GM12878 (cell line): ENCODE data around the gene CLC. TPM values are rescaled to one million over a fixed set of nuclear protein-coding genes. Genes with fewer than 3 reads are reported as not detected.

Experiments used
- ATAC-seq: fragments of 200-7000 bp; cut with Tn5 transposase; 3 replicates; pipeline ENCODE4 v1.9.1; 2020; ENCODE audit warnings: mild to moderate bottlenecking, moderate library complexity
- BruUV-seq: library from RNA; stranded (reverse); fragments of 400-500 nt; replicated peaks from 2 replicates; lab custom pipeline; 2021; lab: Mats Ljungman, UMichigan
- CTCF ChIA-PET: fragments of 300-600 bp; sonication (Branson Sonifier 250); formaldehyde crosslinking; extraction: SDS; loops from one replicate; lab custom pipeline; 2021; ENCODE audit warnings: inconsistent platforms; lab: Yijun Ruan, JAX
- POLR2A ChIA-PET: fragments of 350-600 bp; formaldehyde crosslinking; extraction: SDS; loops from one replicate; lab custom pipeline; 2021; ENCODE audit warnings: inconsistent platforms; lab: Charles Lee
- RAD21 ChIA-PET: fragments of 300-600 bp; sonication (Branson Sonifier 250); formaldehyde crosslinking; loops from one replicate; lab custom pipeline; 2023; ENCODE audit warnings: antibody characterized with exemption; ENCODE audit not compliant: unreplicated experiment; lab: Charles Lee
- SMC1A ChIA-PET: fragments of 300-600 bp; sonication (Branson Sonifier 250); formaldehyde crosslinking; loops from one replicate; lab custom pipeline; 2023; ENCODE audit not compliant: unreplicated experiment, uncharacterized antibody; lab: Charles Lee
- DNase-seq: peaks from one replicate; pipeline ENCODE4 v3.0.0-alpha.2; 2011; ENCODE audit warnings: low read depth, low spot score
- FAIRE-seq: peaks from 3 replicates; lab custom pipeline; 2011; peaks lifted over from hg19 to GRCh38; lab: Jason Lieb, UNC
- H2AFZ ChIP-seq: 2 replicates; pipeline ENCODE4 v1.6.0; 2011; ENCODE audit warnings: low read depth, low read length, control low read depth; ENCODE audit not compliant: control insufficient read depth
- H3K27ac ChIP-seq: 2 replicates; pipeline ENCODE4 v1.5.1; 2011; ENCODE audit warnings: control low read depth; ENCODE audit not compliant: control insufficient read depth, insufficient read depth
- H3K27me3 ChIP-seq, 2 experiments: replicated peaks in 1 of 2; 2 replicates each; pipeline versions ENCODE4 v1.6.0 to v1.6.1; 2011; ENCODE audit warnings: low read length in 1 of 2; ENCODE audit not compliant: control insufficient read depth in 2 of 2, insufficient read depth in 2 of 2
- H3K36me3 ChIP-seq, 2 experiments: 2 replicates each; pipeline ENCODE4 v1.5.1; 2011; ENCODE audit warnings: low read length in 1 of 2; ENCODE audit not compliant: control insufficient read depth in 2 of 2, insufficient read depth in 2 of 2
- H3K4me1 ChIP-seq: 2 replicates; pipeline ENCODE4 v1.6.1; 2011; ENCODE audit warnings: mild to moderate bottlenecking, low read length, moderate library complexity, mixed read lengths; ENCODE audit not compliant: control insufficient read depth, insufficient read depth
- H3K4me2 ChIP-seq: 2 replicates; pipeline ENCODE4 v1.6.0; 2011; ENCODE audit warnings: control low read depth; ENCODE audit not compliant: control insufficient read depth, insufficient read depth
- H3K4me3 ChIP-seq: fragments of 200-600 bp; sonication (generic); 2 replicates; pipeline ENCODE4 v1.5.1; 2016
- H3K79me2 ChIP-seq: 2 replicates; pipeline ENCODE4 v1.6.0; 2011; ENCODE audit warnings: low read length; ENCODE audit not compliant: control insufficient read depth, insufficient read depth
- H3K9ac ChIP-seq: 2 replicates; pipeline ENCODE4 v1.8.0; 2011; ENCODE audit warnings: low read length, control low read depth, mixed read lengths; ENCODE audit not compliant: control insufficient read depth, insufficient read depth
- H3K9me3 ChIP-seq: replicated peaks from 3 replicates; pipeline ENCODE4 v1.5.1; 2011; ENCODE audit warnings: mild to moderate bottlenecking, low read length; ENCODE audit not compliant: control insufficient read depth, insufficient read depth
- H4K20me1 ChIP-seq: 2 replicates; pipeline ENCODE4 v1.6.0; 2011; ENCODE audit not compliant: control insufficient read depth, insufficient read depth
- BRCA1 ChIP-seq: IDR thresholded peaks from 2 replicates; pipeline ENCODE4 v1.6.1; 2011; ENCODE audit warnings: low read depth, low read length, improper control_type of control experiment
- CEBPZ ChIP-seq: fragments of 150-350 bp; IDR thresholded peaks from 2 replicates; pipeline ENCODE4 v1.6.1; 2016; ENCODE audit warnings: low read depth, low read length
- FOXK2 ChIP-seq: fragments of 450-650 bp; IDR thresholded peaks from 2 replicates; pipeline ENCODE4 v1.6.1; 2017; ENCODE audit warnings: mild to moderate bottlenecking, moderate library complexity
- MTA2 ChIP-seq: fragments of 450-650 bp; IDR thresholded peaks from 2 replicates; pipeline ENCODE4 v1.6.1; 2016; ENCODE audit warnings: low read depth, mild to moderate bottlenecking, moderate library complexity
- MXI1 ChIP-seq: fragments of 150-350 bp; IDR thresholded peaks from 2 replicates; pipeline ENCODE4 v1.6.1; 2011; ENCODE audit warnings: low read depth, mild to moderate bottlenecking, inconsistent platforms, low read length, improper control_type of control experiment
- NBN ChIP-seq: fragments of 450-650 bp; IDR thresholded peaks from 2 replicates; pipeline ENCODE4 v1.6.1; 2016
- NR2F1 ChIP-seq: fragments of 450-650 bp; conservative IDR thresholded peaks from 2 replicates; pipeline ENCODE4 v1.6.1; 2017; ENCODE audit warnings: mild to moderate bottlenecking
- POLR2A ChIP-seq: IDR thresholded peaks from 2 replicates; pipeline ENCODE4 v1.6.1; 2011; ENCODE audit warnings: low read depth, mild to moderate bottlenecking, low read length
- RB1 ChIP-seq: fragments of 450-650 bp; formaldehyde crosslinking; IDR thresholded peaks from 2 replicates; pipeline ENCODE4 v1.6.1; 2017; ENCODE audit warnings: mild to moderate bottlenecking, borderline replicate concordance
- RCOR1 ChIP-seq: conservative IDR thresholded peaks from 2 replicates; pipeline ENCODE4 v1.6.1; 2012; ENCODE audit warnings: low read depth, low read length, improper control_type of control experiment
- SMAD1 ChIP-seq: fragments of 450-650 bp; IDR thresholded peaks from 2 replicates; pipeline ENCODE4 v1.6.1; 2018; ENCODE audit warnings: mild to moderate bottlenecking, low read depth; ENCODE audit not compliant: partially characterized antibody
- SUZ12 ChIP-seq: fragments of 200-600 bp; sonication (generic); IDR thresholded peaks from one replicate; pipeline ENCODE4 v1.6.1; 2018; ENCODE audit warnings: antibody characterized with exemption, mild to moderate bottlenecking; ENCODE audit not compliant: unreplicated experiment
- WRNIP1 ChIP-seq: IDR thresholded peaks from 2 replicates; pipeline ENCODE4 v1.6.1; 2011; ENCODE audit warnings: low read depth, low read length, improper control_type of control experiment, borderline replicate concordance
- ZBED1 ChIP-seq: IDR thresholded peaks from 2 replicates; pipeline ENCODE4 v1.6.1; 2016; ENCODE audit warnings: borderline replicate concordance
- ZNF217 ChIP-seq: fragments of 450-650 bp; IDR thresholded peaks from 2 replicates; pipeline ENCODE4 v1.6.1; 2017; ENCODE audit warnings: antibody characterized with exemption, mild to moderate bottlenecking
- WGBS: methylation state at CpG from one replicate; pipeline ENCODE4 v1.1.6; 2016; ENCODE audit warnings: low lambda C conversion rate; ENCODE audit not compliant: insufficient replicate concordance, insufficient coverage; ENCODE audit errors: missing lambda C conversion rate; 5-methylcytosine and 5-hydroxymethylcytosine counted together
- in situ Hi-C: fragments of 300-500 bp; cut with MboI; formaldehyde crosslinking; loops from 9 replicates; pipeline ENCODE4 v1.14.3; 2018; ENCODE audit warnings: mixed read lengths
- intact Hi-C: fragments of 100-400 bp; cut with micrococcal nuclease; formaldehyde crosslinking; loops from one replicate; pipeline ENCODE4 v1.14.2; 2022; ENCODE audit not compliant: unreplicated experiment
- polyA plus RNA-seq, 11 experiments: library from polyadenylated mRNA; depleted of rRNA in 4 of 11; unstranded in 6 of 11; stranded (reverse) in 5 of 11; fragments of >200 nt; fragmentation: Nextera tagmentation in 4 of 11; fragmentation: Illumina TruSeq in 1 of 11; extraction: Ambion mirVana in 4 of 11; extraction: Trizol in 1 of 11; gene quantifications; 1 replicate in 1 of 11; 2 replicates in 10 of 11; pipeline versions ENCODE4 v1.2.1 to v1.2.3, GENCODE V29; 2011 to 2016; ENCODE audit warnings: inconsistent platforms in 2 of 11, missing spikeins in 2 of 11, low read depth in 1 of 11
- total RNA-seq, 4 experiments: library from RNA; depleted of rRNA in 3 of 4; stranded (reverse); fragments of >200 nt in 3 of 4; fragmentation: Illumina TruSeq in 1 of 4; extraction: Trizol in 1 of 4; gene quantifications; 2 replicates each; pipeline versions ENCODE4 v1.2.1 to v1.2.3, GENCODE V29; 2013 to 2021
- TF ChIP-seq, protein P1 (sequence below): IDR thresholded peaks from 2 replicates; pipeline ENCODE4 v1.6.1; 2012; ENCODE audit warnings: low read depth, low read length, improper control_type of control experiment
- TF ChIP-seq, protein P2 (sequence below): fragments of 450-650 bp; IDR thresholded peaks from 2 replicates; pipeline ENCODE4 v1.6.1; 2016; ENCODE audit warnings: mild to moderate bottlenecking, moderate library complexity, borderline replicate concordance

Gene CLC
- total and polyA plus RNA-seq, 10 of the 15 experiments (the other 5 are each of a cell fraction or from before 2014, with no cell fraction given): 0.18 to 0.36 (median 0.29) TPM; not detected in 4

DNA sequence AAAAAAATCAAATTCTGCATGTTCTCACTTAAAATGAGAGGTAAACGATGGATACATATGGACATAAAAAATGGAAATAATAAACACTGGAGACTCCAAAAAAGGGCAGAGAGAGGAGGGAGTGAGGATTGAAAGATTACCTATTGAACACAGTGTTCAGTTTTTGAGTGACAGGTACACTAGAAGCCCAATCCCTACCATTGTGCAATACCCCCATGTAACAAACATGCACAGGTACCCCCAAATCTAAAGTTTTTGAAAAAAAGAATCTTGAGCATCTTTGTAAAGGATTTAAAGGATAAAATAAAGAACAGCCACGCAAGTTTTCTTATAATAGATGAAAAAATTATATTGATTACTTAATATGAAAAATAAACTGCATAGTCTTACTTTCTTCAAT, 16.7 kb upstream of the CLC start:
- H3K4me2 ChIP-seq: no peak overlapping the region
- in situ Hi-C loops (no loop called here), intact Hi-C loops (no loop called here)
- no peaks in the 10 kb centered on the region for H3K79me2 ChIP-seq
- ATAC-seq: no peak
- WGBS: 57% methylated on average over 2 of the region's 2 CpGs
- H3K9me3 ChIP-seq: no peaks in the 10 kb centered on the region
- ChIA-PET POLR2A (no interaction called here), CTCF (interaction anchor here (1.0 to 1.2 kb wide), 2 partner anchors 10 to 81 kb away, joined by 3 to 4 read pairs; no protein-coding TSS in a partner anchor), SMC1A (interaction anchor here (0.7 to 1.7 kb wide), 2 partner anchors 24 to 53 kb away, joined by 3 to 4 read pairs; no protein-coding TSS in a partner anchor), RAD21 (no interaction called here)
- no peak overlapping the region for H3K9ac ChIP-seq
- H3K36me3 ChIP-seq: no peaks in the 10 kb centered on the region
- no peaks in the 10 kb centered on the region for H4K20me1 ChIP-seq
- BruUV-seq: no TSS peak
- H3K4me3 ChIP-seq: no peak overlapping the region
- DNase-seq: no peak
- H3K27me3 ChIP-seq: no peaks in the 10 kb centered on the region
- FAIRE-seq: no peak
- no peak overlapping the region for H3K27ac ChIP-seq
- TF ChIP-seq NR2F1: no peak
- TF ChIP-seq MTA2: no peak
- TF ChIP-seq, protein P1, sequence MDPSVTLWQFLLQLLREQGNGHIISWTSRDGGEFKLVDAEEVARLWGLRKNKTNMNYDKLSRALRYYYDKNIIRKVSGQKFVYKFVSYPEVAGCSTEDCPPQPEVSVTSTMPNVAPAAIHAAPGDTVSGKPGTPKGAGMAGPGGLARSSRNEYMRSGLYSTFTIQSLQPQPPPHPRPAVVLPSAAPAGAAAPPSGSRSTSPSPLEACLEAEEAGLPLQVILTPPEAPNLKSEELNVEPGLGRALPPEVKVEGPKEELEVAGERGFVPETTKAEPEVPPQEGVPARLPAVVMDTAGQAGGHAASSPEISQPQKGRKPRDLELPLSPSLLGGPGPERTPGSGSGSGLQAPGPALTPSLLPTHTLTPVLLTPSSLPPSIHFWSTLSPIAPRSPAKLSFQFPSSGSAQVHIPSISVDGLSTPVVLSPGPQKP: no peak
- TF ChIP-seq ZBED1: no peak
- no peak for TF ChIP-seq RCOR1
- no peak for TF ChIP-seq FOXK2
- TF ChIP-seq POLR2A: no peak
- TF ChIP-seq WRNIP1: no peak
- TF ChIP-seq, protein P2, sequence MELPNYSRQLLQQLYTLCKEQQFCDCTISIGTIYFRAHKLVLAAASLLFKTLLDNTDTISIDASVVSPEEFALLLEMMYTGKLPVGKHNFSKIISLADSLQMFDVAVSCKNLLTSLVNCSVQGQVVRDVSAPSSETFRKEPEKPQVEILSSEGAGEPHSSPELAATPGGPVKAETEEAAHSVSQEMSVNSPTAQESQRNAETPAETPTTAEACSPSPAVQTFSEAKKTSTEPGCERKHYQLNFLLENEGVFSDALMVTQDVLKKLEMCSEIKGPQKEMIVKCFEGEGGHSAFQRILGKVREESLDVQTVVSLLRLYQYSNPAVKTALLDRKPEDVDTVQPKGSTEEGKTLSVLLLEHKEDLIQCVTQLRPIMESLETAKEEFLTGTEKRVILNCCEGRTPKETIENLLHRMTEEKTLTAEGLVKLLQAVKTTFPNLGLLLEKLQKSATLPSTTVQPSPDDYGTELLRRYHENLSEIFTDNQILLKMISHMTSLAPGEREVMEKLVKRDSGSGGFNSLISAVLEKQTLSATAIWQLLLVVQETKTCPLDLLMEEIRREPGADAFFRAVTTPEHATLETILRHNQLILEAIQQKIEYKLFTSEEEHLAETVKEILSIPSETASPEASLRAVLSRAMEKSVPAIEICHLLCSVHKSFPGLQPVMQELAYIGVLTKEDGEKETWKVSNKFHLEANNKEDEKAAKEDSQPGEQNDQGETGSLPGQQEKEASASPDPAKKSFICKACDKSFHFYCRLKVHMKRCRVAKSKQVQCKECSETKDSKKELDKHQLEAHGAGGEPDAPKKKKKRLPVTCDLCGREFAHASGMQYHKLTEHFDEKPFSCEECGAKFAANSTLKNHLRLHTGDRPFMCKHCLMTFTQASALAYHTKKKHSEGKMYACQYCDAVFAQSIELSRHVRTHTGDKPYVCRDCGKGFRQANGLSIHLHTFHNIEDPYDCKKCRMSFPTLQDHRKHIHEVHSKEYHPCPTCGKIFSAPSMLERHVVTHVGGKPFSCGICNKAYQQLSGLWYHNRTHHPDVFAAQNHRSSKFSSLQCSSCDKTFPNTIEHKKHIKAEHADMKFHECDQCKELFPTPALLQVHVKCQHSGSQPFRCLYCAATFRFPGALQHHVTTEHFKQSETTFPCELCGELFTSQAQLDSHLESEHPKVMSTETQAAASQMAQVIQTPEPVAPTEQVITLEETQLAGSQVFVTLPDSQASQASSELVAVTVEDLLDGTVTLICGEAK: no peak
- TF ChIP-seq NBN: no peak
- TF ChIP-seq RB1: no peak
- TF ChIP-seq MXI1: no peak
- no peak for TF ChIP-seq BRCA1
- no peak for TF ChIP-seq SMAD1
- no peak for TF ChIP-seq SUZ12
- TF ChIP-seq ZNF217: no peak
- no peak for TF ChIP-seq CEBPZ
- peaks cover 8% of the 10 kb centered on the region for H3K4me1 ChIP-seq
- H2AFZ ChIP-seq: no peak overlapping the region
